ENCODE results near the gene LDB2. TPM values are rescaled to one million over a fixed set of nuclear protein-coding genes. Genes with fewer than 3 reads are reported as not detected.

Gene LDB2
- total and polyA plus RNA-seq, 2 experiments from 2014 or later = 48.6 to 80.1 TPM

- no peak overlapping the region for H3K4me3 Mint-ChIP-seq
- peak; percentile 58 for ATAC-seq
- no peaks in the 10 kb centered on the region for H4K20me1 ChIP-seq (replicated peaks; ENCODE audit: insufficient read depth)
- H3K4me1 Mint-ChIP-seq = peaks cover 58% of the 10 kb centered on the region
- peaks cover 4% of the 10 kb centered on the region; the same call in 1 of the 2 replicates for H3K79me2 ChIP-seq (replicated peaks; ENCODE audit: insufficient read depth)
- H3K9me2 ChIP-seq (ENCODE audit: insufficient read depth) = no peaks in the 10 kb centered on the region
- peak overlapping the region; percentile 10 for H3K4me2 ChIP-seq
- no peaks in the 10 kb centered on the region for H3K27me3 ChIP-seq (ENCODE audit: insufficient read depth)
- H3F3A ChIP-seq (replicated peaks; ENCODE audit: low read depth) = no peaks in the 10 kb centered on the region
- H3K36me3 Mint-ChIP-seq (ENCODE audit: low read depth) = peaks cover 8% of the 10 kb centered on the region; the same call in 2 of the 3 replicates
- DNase-seq (ENCODE audit: low spot score) = peak; percentile 24
- peaks cover 6% of the 10 kb centered on the region for H3K27me3 Mint-ChIP-seq (ENCODE audit: insufficient read depth, low read depth, poor library complexity)
- no peaks in the 10 kb centered on the region; the same call in 1 of the 2 replicates for H3K36me3 ChIP-seq (ENCODE audit: insufficient read depth)
- H2AFZ ChIP-seq = no peak overlapping the region
- TF ChIP-seq ETS1 (IDR thresholded peaks at IDR 0.05) = no peak
- TF ChIP-seq STAT1 (IDR thresholded peaks at IDR 0.05; ENCODE audit: unreplicated experiment) = no peak
- TF ChIP-seq NANOG (IDR thresholded peaks at IDR 0.05; ENCODE audit: borderline replicate concordance) = no peak
- no peak for TF ChIP-seq CREB1 (CRISPR knock-in tag; IDR thresholded peaks at IDR 0.05; ENCODE audit: low read depth)
- no peak for TF ChIP-seq JUNB (IDR thresholded peaks at IDR 0.05; ENCODE audit: unreplicated experiment)
- no peak for TF ChIP-seq ZNF114 (CRISPR knock-in tag; IDR thresholded peaks at IDR 0.05)
- TF ChIP-seq CTCF (conservative IDR thresholded peaks at IDR 0.05; ENCODE audit: low read depth in 2 of 2) = no peak
- TF ChIP-seq ZNF331 (CRISPR knock-in tag; IDR thresholded peaks at IDR 0.05; ENCODE audit: low read depth) = no peak
- no peak for TF ChIP-seq REST (IDR thresholded peaks at IDR 0.05; ENCODE audit: unreplicated experiment)
- TF ChIP-seq ZNF462 (CRISPR knock-in tag; IDR thresholded peaks at IDR 0.05) = no peak
- TF ChIP-seq POLR2AphosphoS5 (IDR thresholded peaks at IDR 0.05; ENCODE audit: low read depth) = no peak
- TF ChIP-seq EZH2 (IDR thresholded peaks at IDR 0.05; ENCODE audit: low read depth, unreplicated experiment) = no peak
- TF ChIP-seq EZH2phosphoT487 (IDR thresholded peaks at IDR 0.05; ENCODE audit: unreplicated experiment) = no peak
- H3K27ac Mint-ChIP-seq = peak overlapping the region; percentile 43; the same call in 1 of the 2 replicates
- no peaks in the 10 kb centered on the region for H3K9me3 Mint-ChIP-seq
- peak overlapping the region; percentile 30; the same call in 1 of the 2 replicates for H3K27ac ChIP-seq (ENCODE audit: low read depth)
- H3K4me3 ChIP-seq = no peak overlapping the region
- H3K4me1 ChIP-seq (ENCODE audit: insufficient read depth) = peaks cover 54% of the 10 kb centered on the region
These were observed 165.7 kb downstream of the LDB2 start for GRCh38 chr4:16732741-16733140.
